ENCODE data around the gene CLECL1. TPM values are rescaled to one million over a fixed set of nuclear protein-coding genes. Genes with fewer than 3 reads are reported as not detected.

The CLECL1 gene
- total and polyA plus RNA-seq, 2 of the 8 experiments (the other 6 are each of a cell fraction or from before 2014, with no cell fraction given) = not detected

DNA sequence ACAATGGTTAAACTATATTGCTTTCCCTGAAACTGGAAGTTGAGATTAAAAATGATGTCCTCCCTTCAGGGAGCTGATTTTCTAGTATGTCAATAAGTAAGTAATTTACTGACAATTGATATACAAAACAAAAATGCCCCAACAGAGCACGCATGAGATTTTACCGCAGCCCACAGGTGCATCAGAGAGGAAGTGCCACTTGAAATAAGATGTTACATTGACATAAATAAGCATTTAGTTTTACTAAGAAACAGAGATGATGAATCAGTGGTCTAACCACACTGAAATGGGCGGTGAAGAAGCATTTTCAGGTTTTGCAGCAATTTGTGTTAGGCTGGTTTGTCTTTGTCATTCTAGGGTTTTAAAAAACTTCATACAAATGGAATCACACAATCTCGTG is 8.8 kb upstream of the CLECL1 start:
- Histone ChIP-seq H2AK5ac (ENCODE audit: low read depth, low read length) (no peak overlapping the region), H4K20me1 (replicated peaks in 1 of 2; ENCODE audit: control insufficient read depth in 1 of 2, insufficient read depth in 2 of 2, low read length in 2 of 2) (no peaks in the 10 kb centered on the region), H3K4me3 (ENCODE audit: extremely low read depth in 1 of 4, insufficient read depth in 2 of 4, low read depth in 3 of 4, low read length in 4 of 4) (no peak overlapping the region), H3K27me3 (replicated peaks in 1 of 4; ENCODE audit: control insufficient read depth in 3 of 4, extremely low read depth in 1 of 4, insufficient read depth in 3 of 4, low read length in 3 of 4) (no peaks in the 10 kb centered on the region), H2BK12ac (ENCODE audit: low read depth, low read length) (no peak overlapping the region), H3K36me3 (ENCODE audit: control insufficient read depth in 2 of 4, insufficient read depth in 4 of 4, low read length in 3 of 4) (no peaks in the 10 kb centered on the region), H3K14ac (ENCODE audit: insufficient read length) (no peak overlapping the region), H2AFZ (ENCODE audit: low read length) (no peak overlapping the region), H3K18ac (ENCODE audit: extremely low read depth, low read length) (no peak overlapping the region), H3K9ac (replicated peaks in 1 of 4; ENCODE audit: extremely low read depth in 1 of 4, low read depth in 3 of 4, low read length in 3 of 4) (no peak overlapping the region), H3K4me2 (ENCODE audit: insufficient read depth in 1 of 2, low read depth in 2 of 2, low read length in 2 of 2) (no peak overlapping the region), H4K91ac (replicated peaks; ENCODE audit: insufficient read length, low read length) (no peak overlapping the region), H4K5ac (ENCODE audit: insufficient read length, low read depth, low read length) (no peak overlapping the region), H3K4ac (replicated peaks; ENCODE audit: insufficient read length, low read depth, low read length) (no peak overlapping the region), H3K79me2 (ENCODE audit: control insufficient read depth in 1 of 2, insufficient read depth in 2 of 2, low read length in 2 of 2) (no peaks in the 10 kb centered on the region), H4K8ac (ENCODE audit: extremely low read depth, insufficient read depth, low read length) (no peak overlapping the region), H3K79me1 (ENCODE audit: low read depth, low read length) (no peaks in the 10 kb centered on the region), H3K4me1 (replicated peaks in 1 of 4; ENCODE audit: control insufficient read depth in 3 of 4, insufficient read depth in 4 of 4, low read length in 3 of 4) (no peaks in the 10 kb centered on the region), H2BK15ac (ENCODE audit: low read length) (no peak overlapping the region), H3K56ac (replicated peaks; ENCODE audit: insufficient read length, low read depth, low read length) (no peak overlapping the region), H2BK5ac (ENCODE audit: low read depth, low read length) (no peak overlapping the region), H2BK120ac (replicated peaks; ENCODE audit: low read depth, low read length) (no peak overlapping the region), H3K23ac (ENCODE audit: insufficient read length) (no peak overlapping the region), H3K27ac (ENCODE audit: low read depth, low read length) (no peak overlapping the region), H3K9me3 (ENCODE audit: insufficient read depth in 2 of 2, low read depth in 1 of 2, low read length in 1 of 2) (no peaks in the 10 kb centered on the region), H2BK20ac (ENCODE audit: low read length) (no peak overlapping the region), H3K23me2 (ENCODE audit: low read depth, low read length) (no peaks in the 10 kb centered on the region)
- DNase-seq (ENCODE audit: low read depth in 1 of 2, low spot score in 2 of 2) (no peak), FAIRE-seq (no peak)
- TF ChIP-seq KDM5A (IDR thresholded peaks at IDR 0.05; ENCODE audit: low read length) = no peak
- TF ChIP-seq JUND (IDR thresholded peaks at IDR 0.05; ENCODE audit: low read length) = no peak
- no peak for TF ChIP-seq KDM4A (IDR thresholded peaks at IDR 0.05; ENCODE audit: low read depth, low read length, severe bottlenecking)
- TF ChIP-seq EP300 (IDR thresholded peaks at IDR 0.05; ENCODE audit: borderline replicate concordance in 1 of 2, low read depth in 2 of 2, low read length in 2 of 2) = no peak
- no peak for TF ChIP-seq RNF2 (IDR thresholded peaks at IDR 0.05; ENCODE audit: borderline replicate concordance, low read depth, low read length, missing control alignments, poor library complexity, severe bottlenecking)
- TF ChIP-seq SIX5 (IDR thresholded peaks at IDR 0.05; ENCODE audit: low read depth, low read length) = no peak
- TF ChIP-seq, protein P1, sequence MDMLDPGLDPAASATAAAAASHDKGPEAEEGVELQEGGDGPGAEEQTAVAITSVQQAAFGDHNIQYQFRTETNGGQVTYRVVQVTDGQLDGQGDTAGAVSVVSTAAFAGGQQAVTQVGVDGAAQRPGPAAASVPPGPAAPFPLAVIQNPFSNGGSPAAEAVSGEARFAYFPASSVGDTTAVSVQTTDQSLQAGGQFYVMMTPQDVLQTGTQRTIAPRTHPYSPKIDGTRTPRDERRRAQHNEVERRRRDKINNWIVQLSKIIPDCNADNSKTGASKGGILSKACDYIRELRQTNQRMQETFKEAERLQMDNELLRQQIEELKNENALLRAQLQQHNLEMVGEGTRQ (IDR thresholded peaks at IDR 0.05; ENCODE audit: low read length) = no peak
- TF ChIP-seq HDAC2 (IDR thresholded peaks at IDR 0.05; ENCODE audit: borderline replicate concordance in 1 of 2, low read depth in 2 of 2, low read length in 2 of 2) = no peak
- WGBS, 2 experiments (ENCODE audit: extremely low coverage in 1 of 2, insufficient coverage in 1 of 2, insufficient read length in 1 of 2, insufficient replicate concordance in 2 of 2, low coverage in 1 of 2, low lambda C conversion rate in 2 of 2, missing lambda C conversion rate in 1 of 2) = 90% methylated on average over 4 of the region's 4 CpGs; no CpG with 5 or more reads in 1 of the 2 experiments
- ChIA-PET CTCF (ENCODE audit: partially characterized antibody) (interaction anchor here (0.6 to 3.2 kb wide), 8 partner anchors 8 to 57 kb away, joined by 4 to 24 read pairs (median 9); partner anchors contain the start of gene CLECL1), POLR2A (ENCODE audit: partially characterized antibody) (no interaction called here)
